SJSA1 (cell line): ENCODE data around the gene CROCC2. TPM values are rescaled to one million over a fixed set of nuclear protein-coding genes. Genes with fewer than 3 reads are reported as not detected.

Experiments used
- DNase-seq, 2 experiments: peaks; one replicate each; pipeline ENCODE4 v3.0.0-alpha.2; 2015 to 2020; ENCODE audit warnings: low spot score in 2 of 2, low read depth in 1 of 2
- H3K27ac ChIP-seq: fragments of 250-450 bp; sonication (Bioruptor Pico); 2 replicates; pipeline ENCODE4 v1.5.1; 2020; ENCODE audit warnings: mild to moderate bottlenecking, moderate library complexity
- H3K27me3 ChIP-seq: fragments of 250-450 bp; sonication (Bioruptor Pico); replicated peaks from 2 replicates; pipeline ENCODE4 v1.5.1; 2020; ENCODE audit warnings: mild to moderate bottlenecking, moderate library complexity
- H3K36me3 ChIP-seq: fragments of 250-450 bp; sonication (Bioruptor Pico); 2 replicates; pipeline ENCODE4 v1.5.1; 2020; ENCODE audit warnings: mild to moderate bottlenecking
- H3K4me1 ChIP-seq: fragments of 250-450 bp; sonication (Bioruptor Pico); replicated peaks from 2 replicates; pipeline ENCODE4 v1.6.1; 2021; ENCODE audit warnings: mild to moderate bottlenecking
- H3K4me3 ChIP-seq: fragments of 250-450 bp; sonication (Bioruptor Pico); 2 replicates; pipeline ENCODE4 v1.5.1; 2020; ENCODE audit warnings: mild to moderate bottlenecking
- H3K9me3 ChIP-seq: fragments of 250-450 bp; sonication (Bioruptor Pico); replicated peaks from 2 replicates; pipeline ENCODE4 v1.5.1; 2020; ENCODE audit warnings: mild to moderate bottlenecking
- total RNA-seq: library from RNA; depleted of rRNA; stranded (reverse); fragments of >200 nt; shearing (Covaris generic); gene quantifications from 2 replicates; pipeline ENCODE4 v1.2.3, GENCODE V29; 2014

Gene CROCC2
- total RNA-seq, 1 experiment from 2014 or later: not detected

DNA sequence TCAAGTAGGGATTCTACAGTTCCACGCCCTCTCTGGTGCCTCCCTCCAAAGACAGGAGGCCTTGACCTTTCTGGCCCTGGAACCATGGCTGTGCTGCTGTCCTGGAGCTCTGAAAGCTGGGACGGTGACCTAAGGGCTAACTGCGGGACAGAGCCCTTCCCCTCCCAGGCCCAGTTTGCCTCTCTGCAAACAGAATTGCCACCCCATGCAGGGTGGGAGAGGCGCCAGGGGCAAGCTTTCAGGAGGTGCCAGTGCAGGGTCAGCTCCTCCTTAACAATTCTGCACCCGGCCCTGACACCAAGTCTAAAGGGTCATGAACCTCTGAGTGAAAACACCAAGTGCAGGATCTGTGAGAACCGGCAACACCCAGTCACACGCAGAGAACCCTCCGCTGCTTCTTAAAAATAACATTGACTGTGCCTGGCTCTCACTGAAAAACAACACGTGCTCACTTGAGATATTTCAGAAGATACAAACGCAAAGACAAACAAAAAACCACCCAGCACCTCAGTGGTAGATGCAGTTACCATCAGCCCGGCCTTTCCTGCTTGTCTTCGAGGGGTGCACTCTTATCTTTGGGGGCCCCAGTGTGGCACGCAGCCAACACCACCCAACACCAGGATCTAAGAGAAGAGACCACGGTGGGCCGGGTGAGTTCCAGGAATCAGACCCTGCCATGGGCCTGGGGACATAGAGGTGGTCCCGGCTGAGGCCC, 91.2 kb downstream of the CROCC2 start:
- DNase-seq: peak in 1 of 2 experiments; percentile 33
- Histone ChIP-seq H3K27me3 (no peaks in the 10 kb centered on the region), H3K9me3 (no peaks in the 10 kb centered on the region), H3K4me3 (no peak overlapping the region), H3K36me3 (peaks cover 31% of the 10 kb centered on the region), H3K27ac (no peak overlapping the region), H3K4me1 (peaks cover 31% of the 10 kb centered on the region)

DNA sequence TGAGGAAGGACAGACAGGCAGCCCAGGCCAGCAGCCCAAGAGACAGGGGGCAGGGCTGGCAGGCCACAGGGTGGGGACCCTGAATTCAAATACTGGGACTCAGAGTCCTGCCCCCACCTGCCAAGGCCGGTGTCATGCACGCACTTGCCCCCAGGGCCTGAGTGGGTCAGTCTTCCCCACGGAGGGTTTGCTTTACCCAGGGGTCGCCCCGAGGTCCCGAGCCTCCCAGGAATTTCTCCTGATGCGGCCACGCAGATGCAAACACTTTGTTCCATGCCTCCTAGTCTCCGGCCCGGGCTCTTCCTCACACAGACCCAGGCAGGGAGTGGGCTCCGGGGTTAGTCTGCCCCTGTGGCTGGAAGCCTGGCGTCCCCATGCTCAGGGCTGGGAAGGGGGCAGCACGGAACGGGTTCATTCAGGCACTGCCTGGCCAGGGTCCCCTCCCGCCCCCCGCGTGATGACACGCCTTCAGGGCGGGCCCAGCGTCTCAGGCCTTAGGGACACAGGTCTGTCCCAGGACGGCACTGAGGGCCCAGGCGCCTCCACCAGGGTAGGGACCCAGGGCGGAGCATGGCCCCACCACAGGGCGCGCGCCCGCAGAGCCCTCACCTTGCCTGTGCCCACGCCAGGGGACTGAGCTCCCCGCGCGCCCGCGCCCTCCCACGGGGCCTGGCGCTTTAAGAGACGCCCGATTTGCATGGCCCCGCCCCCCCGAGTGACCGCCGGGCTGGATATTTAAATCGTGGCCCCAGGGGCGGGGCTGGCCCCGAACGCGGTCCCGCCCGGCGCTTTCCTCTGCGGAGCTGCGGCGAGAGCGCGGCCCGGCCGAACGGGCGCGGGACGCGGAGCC, 91.9 kb downstream of the CROCC2 start, which contains the start of gene SNED1:
TSS of gene SNED1 (plus strand) at position 763 of the 850 bp plus-strand sequence. CDS start 220 bp downstream, outside the sequence.
- H3K27ac ChIP-seq: peak within 1 kb of the TSS; percentile 74
- H3K9me3 ChIP-seq: no peaks in the 10 kb centered on the region
- peaks cover 37% of the 10 kb centered on the region for H3K36me3 ChIP-seq
- H3K4me3 ChIP-seq: peak within 1 kb of the TSS; percentile 93
- H3K27me3 ChIP-seq: no peaks in the 10 kb centered on the region
- H3K4me1 ChIP-seq: peaks cover 26% of the 10 kb centered on the region
- DNase-seq: peak; percentile 85 to 91

DNA sequence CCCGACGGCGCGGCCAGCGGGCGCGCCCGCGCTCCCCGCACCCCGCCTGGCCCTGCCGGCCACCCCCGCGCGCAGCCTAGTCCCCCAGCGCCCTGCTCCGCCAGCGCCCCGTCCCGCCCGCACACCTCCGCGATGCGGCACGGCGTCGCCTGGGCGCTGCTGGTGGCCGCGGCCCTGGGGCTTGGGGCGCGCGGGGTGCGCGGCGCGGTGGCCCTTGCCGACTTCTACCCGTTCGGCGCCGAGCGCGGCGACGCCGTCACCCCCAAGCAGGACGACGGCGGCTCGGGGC, 92.5 kb downstream of the CROCC2 start:
- H3K4me3 ChIP-seq: peak overlapping the region; percentile 93
- peaks cover 6% of the 10 kb centered on the region for H3K9me3 ChIP-seq
- peaks cover 43% of the 10 kb centered on the region for H3K36me3 ChIP-seq

DNA sequence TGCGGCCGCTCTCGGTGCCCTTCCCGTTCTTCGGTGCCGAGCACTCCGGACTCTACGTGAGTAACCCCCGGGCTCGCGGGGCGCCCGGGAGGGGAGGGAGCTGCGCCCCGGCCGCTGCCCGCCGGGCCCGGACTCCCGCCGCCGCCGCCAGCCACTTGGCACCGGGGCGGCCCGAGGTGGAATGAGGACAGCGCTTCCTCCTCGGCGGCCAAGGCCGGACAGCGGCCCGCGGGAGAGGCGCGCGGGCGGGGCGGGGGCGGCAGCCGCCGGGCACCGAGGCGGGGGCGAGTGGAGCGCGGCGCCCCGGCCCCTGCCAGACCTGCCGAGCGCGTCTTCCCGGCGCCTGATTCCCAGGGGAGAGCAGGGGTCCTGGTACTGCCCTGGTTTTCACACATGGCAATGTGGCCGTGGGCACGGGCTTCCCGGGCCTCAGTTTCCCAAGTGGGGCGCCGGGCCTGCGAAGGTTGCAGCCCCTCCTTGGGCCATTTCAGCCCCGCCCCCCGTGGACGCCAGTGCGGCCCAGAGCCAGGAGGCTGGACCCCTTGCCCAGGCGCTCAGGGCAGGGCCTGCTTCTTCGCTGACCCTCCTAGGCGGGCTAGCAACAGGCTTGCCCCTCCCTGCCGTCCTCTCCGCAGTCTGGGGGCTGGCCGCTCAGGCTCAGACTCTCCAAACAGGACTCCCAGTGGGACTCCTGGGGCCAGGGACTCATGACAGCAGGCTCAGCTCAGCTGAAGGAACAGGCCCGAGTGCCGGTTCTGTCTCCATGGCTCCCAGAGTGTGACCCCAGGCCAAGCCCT, 93.1 kb downstream of the CROCC2 start:
- peaks cover 26% of the 10 kb centered on the region for H3K4me1 ChIP-seq
- no peaks in the 10 kb centered on the region for H3K27me3 ChIP-seq
- peaks cover 11% of the 10 kb centered on the region for H3K9me3 ChIP-seq
- DNase-seq: peak in 1 of 2 experiments; percentile 40
- peak overlapping the region; percentile 93 for H3K4me3 ChIP-seq
- no peak overlapping the region for H3K27ac ChIP-seq
- peaks cover 48% of the 10 kb centered on the region for H3K36me3 ChIP-seq

More for the DNA sequence above, 92.5 kb downstream of the CROCC2 start:
- no peak for DNase-seq
- Histone ChIP-seq H3K4me1 (peaks cover 26% of the 10 kb centered on the region), H3K27ac (no peak overlapping the region), H3K27me3 (no peaks in the 10 kb centered on the region)

DNA sequence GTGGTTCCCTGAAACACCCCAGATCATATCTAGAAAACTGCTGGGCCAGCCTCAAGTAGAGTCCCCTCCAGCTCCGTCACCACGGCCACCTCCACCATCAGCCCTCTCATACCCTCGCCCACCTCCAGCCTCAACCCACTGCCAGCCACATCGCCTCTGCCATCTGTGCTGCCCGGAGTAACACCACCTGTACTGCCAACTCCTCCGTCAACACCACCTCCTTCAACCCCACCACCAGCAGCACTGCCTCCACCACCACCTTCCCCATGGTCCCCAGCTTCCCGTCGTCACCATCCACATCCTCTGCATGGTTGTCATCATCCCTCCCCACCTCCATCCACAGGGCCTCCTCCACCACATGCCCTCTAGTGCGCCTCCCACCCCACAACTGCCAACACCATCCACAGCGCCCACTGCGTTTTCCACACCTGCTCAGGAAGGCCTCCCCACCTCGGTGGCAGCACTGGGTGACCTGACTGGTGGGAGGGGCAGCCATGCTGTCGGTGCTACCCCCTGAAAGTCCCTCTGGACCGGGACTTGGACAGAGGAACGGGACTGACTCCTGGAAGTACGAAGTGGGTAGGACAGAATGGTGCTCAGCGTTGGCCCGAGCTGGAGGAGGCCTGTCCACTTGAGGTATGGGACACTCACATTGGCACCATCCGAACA, 93.9 kb downstream of the CROCC2 start:
- H3K27me3 ChIP-seq: no peaks in the 10 kb centered on the region
- H3K4me1 ChIP-seq: peaks cover 26% of the 10 kb centered on the region
- H3K36me3 ChIP-seq: peaks cover 56% of the 10 kb centered on the region
- H3K27ac ChIP-seq: no peak overlapping the region
- H3K9me3 ChIP-seq: peaks cover 16% of the 10 kb centered on the region
- peak overlapping the region; percentile 93 for H3K4me3 ChIP-seq
- peak in 1 of 2 experiments; percentile 42 for DNase-seq

DNA sequence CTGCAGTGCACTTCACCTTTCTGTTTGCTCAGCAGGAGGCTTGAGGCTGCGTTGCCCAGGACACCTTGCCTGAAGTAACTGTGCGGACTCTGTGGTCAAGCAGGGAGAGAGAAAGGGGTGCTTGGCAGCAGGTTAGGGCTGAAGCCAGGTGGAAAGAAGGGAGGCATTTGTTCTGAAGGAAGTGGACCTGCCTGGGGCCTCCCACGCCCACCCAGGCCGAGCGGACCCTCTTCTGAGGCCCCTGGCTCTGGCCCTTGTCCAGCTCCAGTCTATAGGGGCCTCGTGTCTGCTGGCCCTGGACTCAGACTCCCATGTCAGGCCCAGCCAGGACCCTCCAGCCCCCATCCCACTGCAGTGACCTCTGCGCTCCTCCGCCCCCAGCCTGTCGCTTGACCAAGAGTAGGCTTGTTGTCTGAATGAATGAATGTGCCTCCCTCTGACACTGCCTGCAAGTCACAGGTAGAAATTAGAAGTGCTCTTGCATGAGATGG, 94.7 kb downstream of the CROCC2 start:
- Histone ChIP-seq H3K27me3 (no peaks in the 10 kb centered on the region), H3K36me3 (peaks cover 60% of the 10 kb centered on the region), H3K4me3 (no peak overlapping the region), H3K4me1 (peaks cover 26% of the 10 kb centered on the region), H3K27ac (no peak overlapping the region), H3K9me3 (peaks cover 21% of the 10 kb centered on the region)
- peak in 1 of 2 experiments; percentile 41 for DNase-seq

DNA sequence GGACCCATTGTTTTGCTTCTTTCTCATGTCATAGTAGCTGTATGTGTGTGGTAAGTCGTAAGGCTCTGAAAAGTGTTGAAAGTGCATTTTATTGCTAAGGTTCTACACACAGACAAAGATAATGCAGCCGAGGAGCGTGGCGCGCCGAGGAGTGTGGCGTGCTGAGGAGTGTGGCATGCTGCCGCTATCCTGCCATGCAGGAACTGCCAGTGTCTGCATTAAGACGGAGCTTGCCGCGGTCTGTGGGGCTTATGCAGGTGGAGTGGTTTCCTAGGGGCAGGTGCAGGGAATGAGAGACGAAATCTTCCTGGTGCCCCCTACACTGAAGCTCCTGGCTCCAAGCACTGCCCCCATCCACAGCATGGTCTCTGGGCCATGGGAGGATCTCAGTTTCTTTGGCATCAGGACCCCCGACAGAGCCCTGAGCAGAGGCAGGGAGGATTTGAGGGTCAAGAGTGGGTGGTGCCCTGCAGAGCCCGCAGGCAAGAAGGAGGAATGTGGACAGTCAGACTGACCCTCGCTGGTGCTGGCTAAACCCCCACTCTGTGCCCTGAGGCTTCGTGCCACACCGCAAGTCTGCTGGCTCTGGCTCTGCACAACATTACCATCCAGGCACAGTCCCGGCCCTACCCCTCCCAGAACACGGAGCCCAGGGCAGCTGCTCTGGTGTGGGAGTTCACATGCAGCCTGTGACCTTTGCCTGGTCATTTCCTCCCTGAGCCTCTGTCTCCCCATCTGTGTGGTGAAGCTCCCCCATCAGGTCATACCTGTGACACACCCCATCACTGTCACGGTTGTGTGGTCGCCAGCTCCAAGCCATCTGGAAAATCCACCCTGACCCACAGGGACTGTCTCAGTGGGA, 95.5 kb downstream of the CROCC2 start:
- Histone ChIP-seq H3K9me3 (peaks cover 21% of the 10 kb centered on the region), H3K36me3 (peaks cover 60% of the 10 kb centered on the region), H3K4me3 (no peak overlapping the region), H3K27ac (no peak overlapping the region), H3K27me3 (no peaks in the 10 kb centered on the region), H3K4me1 (peaks cover 26% of the 10 kb centered on the region)
- no peak for DNase-seq

DNA sequence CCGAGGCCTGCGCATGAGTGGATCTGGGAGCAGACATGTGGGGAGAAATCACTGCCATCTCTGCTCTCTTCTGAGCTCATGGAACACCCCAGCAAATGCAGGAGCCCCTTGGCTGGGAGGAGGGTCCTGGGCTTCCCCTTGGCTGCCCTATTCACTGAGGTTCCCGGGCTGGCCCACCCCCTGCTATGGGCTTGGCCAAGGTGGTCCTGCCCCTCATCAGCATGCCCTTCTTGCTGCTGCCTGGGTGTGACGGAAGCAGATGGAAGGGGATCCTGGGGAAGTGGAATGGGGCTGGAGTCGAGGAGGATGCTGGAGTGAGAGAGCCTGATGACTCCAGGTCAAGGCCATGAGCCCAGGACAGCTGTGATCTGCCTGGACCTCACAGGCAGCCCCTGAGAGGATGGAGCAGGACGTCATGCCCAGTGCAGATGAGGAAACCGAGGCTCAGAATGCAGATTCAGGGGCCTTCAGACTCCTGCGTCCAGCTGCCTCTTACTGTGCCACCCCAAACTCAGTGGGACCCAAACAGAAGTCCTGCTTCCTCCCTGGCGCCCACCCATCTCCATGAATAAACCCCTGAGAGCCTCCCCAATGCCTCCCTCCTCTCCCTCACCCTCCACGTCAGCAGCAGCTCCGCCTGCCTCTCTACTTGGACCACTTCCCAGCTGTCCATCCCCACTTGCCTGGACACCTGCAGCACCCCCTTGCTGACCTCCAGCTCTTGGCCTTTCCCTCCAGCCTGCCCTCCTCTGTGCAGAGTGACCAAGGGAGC, 96.3 kb downstream of the CROCC2 start:
- peak in 1 of 2 experiments; percentile 37 for DNase-seq
- Histone ChIP-seq H3K4me1 (peaks cover 25% of the 10 kb centered on the region), H3K27ac (no peak overlapping the region), H3K27me3 (no peaks in the 10 kb centered on the region), H3K4me3 (no peak overlapping the region), H3K36me3 (peaks cover 60% of the 10 kb centered on the region), H3K9me3 (peaks cover 21% of the 10 kb centered on the region)

DNA sequence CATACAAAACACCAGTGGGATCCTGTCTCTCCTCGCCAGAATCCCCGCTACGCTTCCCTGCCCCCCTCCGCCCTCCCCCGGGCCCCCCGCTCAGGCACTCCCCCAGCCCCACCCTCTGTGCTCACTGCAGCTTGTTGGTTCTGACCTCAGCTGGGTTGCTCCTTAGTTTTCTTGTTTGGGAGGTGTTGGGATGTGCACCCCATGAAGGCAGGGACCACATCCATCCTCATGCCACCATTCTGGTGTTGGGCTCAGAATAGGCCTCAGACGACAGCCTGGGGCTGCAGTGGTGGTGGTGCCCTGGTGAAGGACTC, 96.9 kb downstream of the CROCC2 start:
- peaks cover 21% of the 10 kb centered on the region for H3K9me3 ChIP-seq
- no peaks in the 10 kb centered on the region for H3K27me3 ChIP-seq
- no peak overlapping the region for H3K27ac ChIP-seq
- peaks cover 19% of the 10 kb centered on the region for H3K4me1 ChIP-seq
- no peak overlapping the region for H3K4me3 ChIP-seq
- peak in 1 of 2 experiments; percentile 34 for DNase-seq
- peaks cover 60% of the 10 kb centered on the region for H3K36me3 ChIP-seq

DNA sequence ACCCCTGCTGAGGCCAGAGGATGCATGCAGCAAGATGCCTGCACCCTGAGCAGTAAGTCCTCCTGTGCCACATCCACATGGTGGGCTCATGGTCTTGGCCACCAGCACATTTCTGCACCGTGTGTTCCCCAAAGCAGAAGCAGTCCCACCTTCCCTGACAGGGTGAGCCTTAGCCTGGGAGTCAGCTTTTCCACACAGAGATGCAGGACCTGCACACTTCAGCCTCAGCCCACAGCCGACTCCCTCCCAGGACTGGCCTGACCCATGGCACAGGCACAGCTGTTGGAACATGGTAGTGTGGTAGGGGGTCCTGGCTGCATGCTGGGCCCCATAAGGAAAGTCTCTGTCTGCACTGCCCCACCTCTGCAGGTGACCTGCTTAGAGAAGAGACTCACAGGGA, 97.2 kb downstream of the CROCC2 start:
- Histone ChIP-seq H3K27ac (no peak overlapping the region), H3K4me1 (peaks cover 16% of the 10 kb centered on the region), H3K27me3 (no peaks in the 10 kb centered on the region), H3K4me3 (no peak overlapping the region), H3K9me3 (peaks cover 21% of the 10 kb centered on the region), H3K36me3 (peaks cover 60% of the 10 kb centered on the region)
- DNase-seq: no peak

DNA sequence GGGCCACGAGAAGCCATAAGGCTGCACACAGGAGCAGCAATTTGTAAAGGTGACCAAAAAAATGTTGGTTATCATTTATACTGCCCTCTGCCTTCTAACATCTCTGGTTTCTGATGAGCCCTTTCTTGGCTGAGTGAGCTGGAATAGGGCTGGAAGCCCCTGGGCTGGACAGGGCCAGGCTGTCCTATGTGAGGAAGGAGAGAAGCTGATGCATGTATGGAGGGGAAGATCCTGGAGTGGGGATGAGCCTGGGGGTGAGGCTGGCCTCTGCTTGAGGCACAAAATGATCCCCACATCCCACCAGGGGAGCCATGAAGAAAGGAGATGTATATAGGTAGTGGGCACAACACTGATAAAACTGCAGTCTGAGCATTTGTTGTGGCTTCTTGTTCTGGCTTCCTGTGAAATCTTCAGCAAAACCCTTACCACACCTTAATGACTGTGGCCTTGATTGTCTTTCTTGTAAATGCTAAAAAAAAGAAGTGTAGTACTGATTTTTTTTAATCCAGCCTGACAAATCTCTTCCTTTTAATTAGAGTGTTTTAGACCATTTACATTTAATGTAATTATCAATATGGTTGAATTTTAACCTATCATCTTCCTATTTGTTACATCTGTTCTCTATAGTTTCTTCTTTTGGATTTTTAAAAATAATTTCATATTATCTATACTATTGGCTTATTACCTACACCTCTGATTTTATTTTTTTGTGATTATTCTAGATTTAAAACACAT, 97.9 kb downstream of the CROCC2 start:
- H3K4me3 ChIP-seq: no peak overlapping the region
- no peaks in the 10 kb centered on the region for H3K27me3 ChIP-seq
- DNase-seq: no peak

More for the DNA sequence above, 97.9 kb downstream of the CROCC2 start:
- peaks cover 21% of the 10 kb centered on the region for H3K9me3 ChIP-seq
- H3K36me3 ChIP-seq: peaks cover 57% of the 10 kb centered on the region
- no peak overlapping the region for H3K27ac ChIP-seq
- H3K4me1 ChIP-seq: peaks cover 20% of the 10 kb centered on the region
